K562 (cell line): ENCODE data around the gene PALLD. TPM values are rescaled to one million over a fixed set of nuclear protein-coding genes. Genes with fewer than 3 reads are reported as not detected.

Experiments used
- ATAC-seq: fragments of 200-7000 bp; cut with Tn5 transposase; 3 replicates; pipeline ENCODE4 v1.9.1; 2020; ENCODE audit warnings: moderate library complexity
- BruUV-seq: library from RNA; stranded (reverse); fragments of 400-500 nt; replicated peaks from 2 replicates; lab custom pipeline; 2021; lab: Mats Ljungman, UMichigan
- CTCF ChIA-PET: fragments of 300-600 bp; formaldehyde crosslinking; extraction: SDS; loops from one replicate; lab custom pipeline; 2021; ENCODE audit warnings: low intra/inter-chr PET ratio; lab: Yijun Ruan, JAX
- POLR2A ChIA-PET: fragments of 300-600, 350-650 bp; sonication (Branson Sonifier 250); formaldehyde crosslinking; extraction: SDS; loops from one replicate; lab custom pipeline; 2021; ENCODE audit warnings: antibody characterized with exemption, inconsistent platforms; lab: Yijun Ruan, JAX
- DNase-seq, 4 experiments: peaks; one replicate each; pipeline versions ENCODE4 v3.0.0 to v3.0.0-alpha.2; 2011 to 2018; ENCODE audit warnings: low spot score in 3 of 4, mixed read lengths in 3 of 4; ENCODE audit errors: extremely low read depth in 1 of 4
- FAIRE-seq: peaks from 2 replicates; lab custom pipeline; 2011; peaks lifted over from hg19 to GRCh38; lab: Jason Lieb, UNC
- H2AFZ ChIP-seq: 2 replicates; pipeline ENCODE4 v1.6.0; 2011; ENCODE audit warnings: low read depth, low read length, control low read depth, inconsistent platforms
- H3K27ac ChIP-seq: fragments of 200-600 bp; 3 replicates; pipeline ENCODE4 v1.8.0; 2011; ENCODE audit warnings: low read depth, mild to moderate bottlenecking, control low read depth, inconsistent platforms, low read length, moderate library complexity, mixed read lengths; ENCODE audit errors: extremely low read depth
- H3K27me3 ChIP-seq, 2 experiments: fragments of 300-600 bp in 1 of 2; 2 replicates in 1 of 2; 3 replicates in 1 of 2; pipeline versions ENCODE4 v1.6.0 to v1.8.0; 2011; ENCODE audit warnings: inconsistent platforms in 2 of 2, low read length in 2 of 2, mild to moderate bottlenecking in 1 of 2, mixed read lengths in 1 of 2, moderate library complexity in 1 of 2; ENCODE audit not compliant: control insufficient read depth in 2 of 2, insufficient read depth in 2 of 2
- H3K36me3 ChIP-seq: fragments of 300-600 bp; 3 replicates; pipeline ENCODE4 v1.8.0; 2011; ENCODE audit warnings: mild to moderate bottlenecking, low read length, inconsistent platforms; ENCODE audit not compliant: control insufficient read depth, insufficient read depth
- H3K4me1 ChIP-seq, 2 experiments: fragments of 200-600 bp in 1 of 2; replicated peaks in 1 of 2; 2 replicates in 1 of 2; 3 replicates in 1 of 2; pipeline versions ENCODE4 v1.5.1 to v1.8.0; 2011; ENCODE audit warnings: inconsistent platforms in 2 of 2, low read length in 2 of 2, mild to moderate bottlenecking in 1 of 2, mixed read lengths in 1 of 2, moderate library complexity in 1 of 2; ENCODE audit not compliant: control insufficient read depth in 2 of 2, insufficient read depth in 2 of 2
- H3K4me2 ChIP-seq: 2 replicates; pipeline ENCODE4 v1.6.1; 2011; ENCODE audit warnings: low read length, control low read depth, inconsistent platforms, mixed read lengths; ENCODE audit not compliant: insufficient read depth
- H3K4me3 ChIP-seq: fragments of 200-600 bp; sonication (generic), shearing (Covaris generic); 2 replicates; pipeline ENCODE4 v1.5.1; 2016; ENCODE audit warnings: control low read depth, inconsistent platforms
- H3K79me2 ChIP-seq: fragments of 200-600 bp; 3 replicates; pipeline ENCODE4 v1.8.0; 2011; ENCODE audit warnings: low read length, inconsistent platforms; ENCODE audit not compliant: control insufficient read depth, insufficient read depth
- H3K9ac ChIP-seq, 2 experiments: 2 replicates each; pipeline versions ENCODE4 v1.6.0 to v1.6.1; 2011; ENCODE audit warnings: low read depth in 2 of 2, low read length in 2 of 2, control low read depth in 1 of 2, inconsistent platforms in 1 of 2, mild to moderate bottlenecking in 1 of 2, mixed read lengths in 1 of 2; ENCODE audit not compliant: insufficient read depth in 1 of 2
- H3K9me1 ChIP-seq: one replicate; pipeline ENCODE4 v1.6.0; 2011; ENCODE audit warnings: inconsistent platforms, mild to moderate bottlenecking, low read length, moderate library complexity; ENCODE audit not compliant: control insufficient read depth, insufficient read depth
- H3K9me3 ChIP-seq: replicated peaks from 2 replicates; pipeline ENCODE4 v1.5.1; 2011; ENCODE audit warnings: low read depth, low read length, inconsistent platforms; ENCODE audit not compliant: control insufficient read depth, insufficient read depth
- H4K20me1 ChIP-seq: replicated peaks from 2 replicates; pipeline ENCODE4 v1.6.1; 2011; ENCODE audit warnings: low read length, inconsistent platforms, mixed read lengths; ENCODE audit not compliant: control insufficient read depth, insufficient read depth
- FOXM1 ChIP-seq, 2 experiments: fragments of 450-650 bp in 1 of 2; sonication (generic) in 1 of 2; formaldehyde crosslinking in 1 of 2; IDR thresholded peaks; 2 replicates each; pipeline versions ENCODE4 v1.6.1 to v1.9.0; 2017 to 2022; ENCODE audit warnings: low read depth in 2 of 2, mild to moderate bottlenecking in 2 of 2, missing genetic modification reagents in 1 of 2, moderate library complexity in 1 of 2
- GTF2F1 ChIP-seq: IDR thresholded peaks from 2 replicates; pipeline ENCODE4 v1.6.1; 2011; ENCODE audit warnings: low read depth, low read length, improper control_type of control experiment
- HNRNPUL1 ChIP-seq: fragments of 200-400 bp; formaldehyde crosslinking; IDR thresholded peaks from 2 replicates; pipeline ENCODE4 v1.6.1; 2017; ENCODE audit warnings: low read length
- IRF2 ChIP-seq: sonication (generic); formaldehyde crosslinking; IDR thresholded peaks from 2 replicates; pipeline ENCODE4 v1.8.1; 2022; ENCODE audit warnings: mild to moderate bottlenecking, missing genetic modification reagents
- MYNN ChIP-seq, 2 experiments: sonication (generic); formaldehyde crosslinking in 1 of 2; IDR thresholded peaks; 2 replicates each; pipeline versions ENCODE4 v1.5.0 to v1.6.1; 2016 to 2020; ENCODE audit warnings: antibody characterized with exemption in 1 of 2, missing genetic modification reagents in 1 of 2
- NFE2 ChIP-seq: IDR thresholded peaks from 2 replicates; pipeline ENCODE4 v1.6.1; 2014; ENCODE audit warnings: antibody characterized with exemption, low read depth
- NFIX ChIP-seq: fragments of 250-450 bp; sonication (Bioruptor Pico); IDR thresholded peaks from 2 replicates; pipeline ENCODE4 v1.4.0; 2020; ENCODE audit warnings: low read depth, mild to moderate bottlenecking, moderate library complexity
- POLR2A ChIP-seq: fragments of 450-650 bp; conservative IDR thresholded peaks from 2 replicates; pipeline ENCODE4 v1.6.1; 2016
- POLR2AphosphoS5 ChIP-seq: IDR thresholded peaks from 2 replicates; pipeline ENCODE4 v1.6.1; 2011; ENCODE audit warnings: mild to moderate bottlenecking, low read depth, low read length, moderate library complexity; ENCODE audit not compliant: control insufficient read depth, insufficient read depth
- PTTG1 ChIP-seq: fragments of 450-650 bp; IDR thresholded peaks from 2 replicates; pipeline ENCODE4 v1.6.1; 2016; ENCODE audit warnings: low read depth, mild to moderate bottlenecking, missing genetic modification characterization, missing compliant biosample characterization
- ZBTB8A ChIP-seq: fragments of 450-650 bp; IDR thresholded peaks from 2 replicates; pipeline ENCODE4 v1.6.1; 2018; ENCODE audit warnings: mild to moderate bottlenecking, moderate library complexity; ENCODE audit not compliant: partially characterized antibody
- ZNF282 ChIP-seq: sonication (generic); formaldehyde crosslinking; IDR thresholded peaks from 2 replicates; pipeline ENCODE4 v1.8.1; 2023; ENCODE audit warnings: missing genetic modification reagents
- ZNF316 ChIP-seq: fragments of 450-650 bp; IDR thresholded peaks from 2 replicates; pipeline ENCODE4 v1.6.1; 2016
- ZNF79 ChIP-seq: fragments of 250-450 bp; sonication (Bioruptor Pico); IDR thresholded peaks from 2 replicates; pipeline ENCODE4 v1.4.0; 2020; ENCODE audit warnings: low read depth, mild to moderate bottlenecking, moderate library complexity
- whole genome bisulfite sequencing: fragments of 100-300 bp; shearing (Covaris generic); methylation state at CpG from one replicate; pipeline ENCODE4 v1.1.6; 2016; ENCODE audit warnings: low coverage, mixed read lengths; ENCODE audit not compliant: insufficient coverage; ENCODE audit errors: missing lambda C conversion rate; 5-methylcytosine and 5-hydroxymethylcytosine counted together
- in situ Hi-C: fragments of 300-500 bp; cut with MboI; formaldehyde crosslinking; loops from 4 replicates; pipeline ENCODE4 v1.15.0; 2018; ENCODE audit warnings: inconsistent platforms, mixed read lengths
- intact Hi-C: fragments of 100-400 bp; cut with micrococcal nuclease; formaldehyde crosslinking; loops from 2 replicates; pipeline ENCODE4 v1.14.2; 2022
- polyA plus RNA-seq, 8 experiments: library from polyadenylated mRNA; depleted of rRNA in 4 of 8; stranded (reverse) in 5 of 8; unstranded in 3 of 8; fragments of >200 nt; fragmentation: Nextera tagmentation in 2 of 8; fragmentation: Illumina TruSeq in 1 of 8; extraction: Ambion mirVana in 2 of 8; extraction: Trizol in 1 of 8; gene quantifications; 2 replicates each; pipeline versions ENCODE4 v1.2.1 to v1.2.3, GENCODE V29; 2011 to 2014; ENCODE audit warnings: inconsistent platforms in 1 of 8, missing spikeins in 1 of 8
- total RNA-seq, 7 experiments: library from RNA; depleted of rRNA in 6 of 7; stranded (reverse); fragments of >200 nt in 6 of 7; fragmentation: Illumina TruSeq in 2 of 7; extraction: Trizol in 2 of 7; gene quantifications; 2 replicates each; pipeline versions ENCODE4 v1.2.1 to v1.2.3, GENCODE V29; 2011 to 2021; ENCODE audit warnings: low replicate concordance in 1 of 7
- TF ChIP-seq, protein P1 (sequence below): sonication (generic); formaldehyde crosslinking; IDR thresholded peaks from 2 replicates; pipeline ENCODE4 v1.8.1; 2023; ENCODE audit warnings: mild to moderate bottlenecking, missing genetic modification reagents
- TF ChIP-seq, protein P2 (sequence below): fragments of 450-650 bp; formaldehyde crosslinking; IDR thresholded peaks from 2 replicates; pipeline ENCODE4 v1.4.0; 2020; ENCODE audit warnings: mild to moderate bottlenecking
- TF ChIP-seq, protein P3 (sequence below): sonication (generic); formaldehyde crosslinking; IDR thresholded peaks from 2 replicates; pipeline ENCODE4 v1.8.0; 2023; ENCODE audit warnings: mild to moderate bottlenecking, missing genetic modification reagents

The PALLD gene
- total and polyA plus RNA-seq, 9 of the 15 experiments (the other 6 are each of a cell fraction or from before 2014, with no cell fraction given): 0.01 to 0.35 (median 0.06) TPM; not detected in 3

DNA sequence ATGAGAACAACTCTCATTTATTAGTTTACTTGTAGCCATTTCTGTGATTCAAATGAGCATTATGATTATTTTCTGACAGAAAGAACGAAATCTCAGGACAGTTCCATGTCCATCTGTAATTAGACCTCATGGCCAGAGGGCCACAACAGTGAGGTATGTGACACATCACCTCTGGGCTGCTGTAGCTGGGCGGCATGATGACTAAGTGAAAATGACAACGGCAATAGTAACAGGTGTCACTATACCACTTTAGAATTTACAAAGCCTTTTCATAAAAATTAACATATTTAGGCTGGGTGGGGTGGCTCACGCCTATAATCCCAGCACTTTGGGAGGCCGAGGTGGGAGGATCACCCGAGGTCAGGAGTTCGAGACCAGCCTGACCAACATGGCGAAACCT is 260.6 kb downstream of the PALLD start:
- ATAC-seq: no peak
- Histone ChIP-seq H3K4me2 (no peak overlapping the region), H3K36me3 (no peaks in the 10 kb centered on the region), H4K20me1 (no peaks in the 10 kb centered on the region), H3K4me3 (no peak overlapping the region), H3K4me1 (no peaks in the 10 kb centered on the region), H3K79me2 (no peaks in the 10 kb centered on the region), H3K9ac (no peak overlapping the region), H3K9me3 (no peaks in the 10 kb centered on the region), H3K27me3 (no peaks in the 10 kb centered on the region; a peak in 1 of 5 replicates), H3K27ac (no peak overlapping the region), H2AFZ (no peak overlapping the region), H3K9me1 (no peaks in the 10 kb centered on the region)
- no TSS peak for BruUV-seq
- intact Hi-C loops: no loop called here
- in situ Hi-C loops: no loop called here
- no peak for TF ChIP-seq POLR2A
- TF ChIP-seq PTTG1 (tag): no peak
- TF ChIP-seq IRF2: no peak
- TF ChIP-seq GTF2F1: no peak
- TF ChIP-seq, protein P1, sequence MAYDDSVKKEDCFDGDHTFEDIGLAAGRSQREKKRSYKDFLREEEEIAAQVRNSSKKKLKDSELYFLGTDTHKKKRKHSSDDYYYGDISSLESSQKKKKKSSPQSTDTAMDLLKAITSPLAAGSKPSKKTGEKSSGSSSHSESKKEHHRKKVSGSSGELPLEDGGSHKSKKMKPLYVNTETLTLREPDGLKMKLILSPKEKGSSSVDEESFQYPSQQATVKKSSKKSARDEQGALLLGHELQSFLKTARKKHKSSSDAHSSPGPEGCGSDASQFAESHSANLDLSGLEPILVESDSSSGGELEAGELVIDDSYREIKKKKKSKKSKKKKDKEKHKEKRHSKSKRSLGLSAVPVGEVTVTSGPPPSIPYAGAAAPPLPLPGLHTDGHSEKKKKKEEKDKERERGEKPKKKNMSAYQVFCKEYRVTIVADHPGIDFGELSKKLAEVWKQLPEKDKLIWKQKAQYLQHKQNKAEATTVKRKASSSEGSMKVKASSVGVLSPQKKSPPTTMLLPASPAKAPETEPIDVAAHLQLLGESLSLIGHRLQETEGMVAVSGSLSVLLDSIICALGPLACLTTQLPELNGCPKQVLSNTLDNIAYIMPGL (CRISPR knock-in tag): no peak
- TF ChIP-seq, protein P2, sequence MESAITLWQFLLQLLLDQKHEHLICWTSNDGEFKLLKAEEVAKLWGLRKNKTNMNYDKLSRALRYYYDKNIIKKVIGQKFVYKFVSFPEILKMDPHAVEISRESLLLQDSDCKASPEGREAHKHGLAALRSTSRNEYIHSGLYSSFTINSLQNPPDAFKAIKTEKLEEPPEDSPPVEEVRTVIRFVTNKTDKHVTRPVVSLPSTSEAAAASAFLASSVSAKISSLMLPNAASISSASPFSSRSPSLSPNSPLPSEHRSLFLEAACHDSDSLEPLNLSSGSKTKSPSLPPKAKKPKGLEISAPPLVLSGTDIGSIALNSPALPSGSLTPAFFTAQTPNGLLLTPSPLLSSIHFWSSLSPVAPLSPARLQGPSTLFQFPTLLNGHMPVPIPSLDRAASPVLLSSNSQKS: no peak
- TF ChIP-seq NFE2: 0 out of 2 replicates have a peak, but pooled peaks have one; percentile 12
- TF ChIP-seq FOXM1 (IDR thresholded peaks at IDR 0.05; ENCODE audit: low read depth): no peak
- TF ChIP-seq FOXM1 (CRISPR knock-in tag; IDR thresholded peaks at IDR 0.05; ENCODE audit: low read depth): no peak
- no peak for TF ChIP-seq MYNN (IDR thresholded peaks at IDR 0.05)
- TF ChIP-seq MYNN (CRISPR knock-in tag; IDR thresholded peaks at IDR 0.05): no peak
- no peak for TF ChIP-seq NFIX (CRISPR knock-in tag)
- no peak for TF ChIP-seq ZNF79 (CRISPR knock-in tag)
- no peak for TF ChIP-seq POLR2AphosphoS5
- no peak for TF ChIP-seq ZNF282
- TF ChIP-seq, protein P3, sequence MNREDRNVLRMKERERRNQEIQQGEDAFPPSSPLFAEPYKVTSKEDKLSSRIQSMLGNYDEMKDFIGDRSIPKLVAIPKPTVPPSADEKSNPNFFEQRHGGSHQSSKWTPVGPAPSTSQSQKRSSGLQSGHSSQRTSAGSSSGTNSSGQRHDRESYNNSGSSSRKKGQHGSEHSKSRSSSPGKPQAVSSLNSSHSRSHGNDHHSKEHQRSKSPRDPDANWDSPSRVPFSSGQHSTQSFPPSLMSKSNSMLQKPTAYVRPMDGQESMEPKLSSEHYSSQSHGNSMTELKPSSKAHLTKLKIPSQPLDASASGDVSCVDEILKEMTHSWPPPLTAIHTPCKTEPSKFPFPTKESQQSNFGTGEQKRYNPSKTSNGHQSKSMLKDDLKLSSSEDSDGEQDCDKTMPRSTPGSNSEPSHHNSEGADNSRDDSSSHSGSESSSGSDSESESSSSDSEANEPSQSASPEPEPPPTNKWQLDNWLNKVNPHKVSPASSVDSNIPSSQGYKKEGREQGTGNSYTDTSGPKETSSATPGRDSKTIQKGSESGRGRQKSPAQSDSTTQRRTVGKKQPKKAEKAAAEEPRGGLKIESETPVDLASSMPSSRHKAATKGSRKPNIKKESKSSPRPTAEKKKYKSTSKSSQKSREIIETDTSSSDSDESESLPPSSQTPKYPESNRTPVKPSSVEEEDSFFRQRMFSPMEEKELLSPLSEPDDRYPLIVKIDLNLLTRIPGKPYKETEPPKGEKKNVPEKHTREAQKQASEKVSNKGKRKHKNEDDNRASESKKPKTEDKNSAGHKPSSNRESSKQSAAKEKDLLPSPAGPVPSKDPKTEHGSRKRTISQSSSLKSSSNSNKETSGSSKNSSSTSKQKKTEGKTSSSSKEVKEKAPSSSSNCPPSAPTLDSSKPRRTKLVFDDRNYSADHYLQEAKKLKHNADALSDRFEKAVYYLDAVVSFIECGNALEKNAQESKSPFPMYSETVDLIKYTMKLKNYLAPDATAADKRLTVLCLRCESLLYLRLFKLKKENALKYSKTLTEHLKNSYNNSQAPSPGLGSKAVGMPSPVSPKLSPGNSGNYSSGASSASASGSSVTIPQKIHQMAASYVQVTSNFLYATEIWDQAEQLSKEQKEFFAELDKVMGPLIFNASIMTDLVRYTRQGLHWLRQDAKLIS (CRISPR knock-in tag): no peak
- no peak for TF ChIP-seq ZBTB8A
- no peak for TF ChIP-seq HNRNPUL1
- peak; percentile 12; the same call in 1 of the 2 replicates for TF ChIP-seq ZNF316
- no peak for DNase-seq
- no peak for FAIRE-seq
- 0% methylated on average over 8 of the region's 8 CpGs for WGBS
- POLR2A ChIA-PET: no interaction called here
- CTCF ChIA-PET: no interaction called here
